ENCODE results near the gene PERP. TPM values are rescaled to one million over a fixed set of nuclear protein-coding genes. Genes with fewer than 3 reads are reported as not detected.

The PERP gene
- total and polyA plus RNA-seq, 2 of the 8 experiments (the other 6 are each of a cell fraction or from before 2014, with no cell fraction given) = 21.0 to 26.7 TPM

DNA sequence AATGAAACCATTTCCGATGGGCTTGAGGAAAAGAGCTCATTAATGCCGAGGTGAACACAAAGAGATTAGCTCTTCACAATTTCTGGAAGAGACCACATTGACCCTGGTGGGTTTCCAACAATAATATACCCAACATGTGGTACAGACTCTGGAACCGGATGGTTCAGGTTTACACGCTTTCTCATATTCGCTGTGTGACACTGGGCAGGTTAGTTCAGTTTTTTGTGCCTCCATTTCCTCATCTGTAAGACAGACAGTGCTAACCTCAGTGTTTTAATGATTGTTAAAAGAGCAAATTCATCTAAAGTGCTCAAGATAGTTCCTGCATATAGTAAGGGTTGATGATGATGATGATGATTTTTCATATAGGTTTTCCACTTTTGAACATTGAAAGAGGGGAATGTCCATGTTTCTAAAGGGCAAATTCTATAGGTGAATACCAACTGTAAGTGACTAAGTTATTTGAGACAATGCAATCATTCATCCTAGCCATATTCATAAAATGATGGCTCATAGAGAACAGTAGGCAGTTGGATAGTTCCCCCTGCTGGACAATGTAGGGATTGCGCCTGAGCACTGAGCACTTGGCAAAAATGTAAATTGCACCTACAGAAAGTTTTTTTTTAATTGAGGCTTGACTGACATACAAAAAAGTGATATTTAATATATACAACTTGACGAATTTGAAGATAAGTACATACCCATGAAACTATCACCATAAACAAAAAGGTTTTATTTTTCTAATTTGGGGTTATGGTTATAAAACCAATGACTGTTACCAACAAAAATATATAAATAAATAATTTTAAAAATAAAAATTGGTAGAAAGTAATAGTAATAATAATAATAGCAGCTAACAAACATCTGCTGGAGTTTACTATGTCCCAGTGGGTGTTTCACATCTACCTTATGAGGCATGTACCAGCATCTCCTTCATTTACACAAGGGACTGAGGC, 2.1 kb upstream of the PERP start (continued):
- TF ChIP-seq KDM4A (IDR thresholded peaks at IDR 0.05; ENCODE audit: low read depth, low read length, severe bottlenecking) (no peak), CBX8 (IDR thresholded peaks at IDR 0.05; ENCODE audit: borderline replicate concordance, low read depth, low read length) (no peak), RBBP5 (IDR thresholded peaks at IDR 0.05; ENCODE audit: borderline replicate concordance, low read depth, low read length) (no peak), EP300 (IDR thresholded peaks at IDR 0.05; ENCODE audit: borderline replicate concordance in 1 of 2, low read depth in 2 of 2, low read length in 2 of 2) (no peak), BRCA1 (IDR thresholded peaks at IDR 0.05; ENCODE audit: low read depth, low read length) (no peak; the same call in 1 of the 2 replicates), MAFK (IDR thresholded peaks at IDR 0.05; ENCODE audit: low read depth, low read length) (0 out of 2 replicates have a peak, but pooled peaks have one; percentile 9), BACH1 (IDR thresholded peaks at IDR 0.05; ENCODE audit: low read length) (no peak), KDM5A (IDR thresholded peaks at IDR 0.05; ENCODE audit: low read length) (no peak), YY1 (IDR thresholded peaks at IDR 0.05; ENCODE audit: low read depth, low read length) (no peak), KDM1A (IDR thresholded peaks at IDR 0.05; ENCODE audit: borderline replicate concordance, low read length) (no peak), TAF7 (optimal IDR thresholded peaks at IDR 0.05; ENCODE audit: borderline replicate concordance, low read depth, low read length) (no peak)
